Superior temporal gyrus (tissue), 1 donor: ENCODE results near the gene AMPD3.

Experiments used
- DNase-seq: peaks from one replicate; pipeline ENCODE4 v3.0.0-alpha.2; 2016; ENCODE audit errors: extremely low spot score

Gene AMPD3

DNA sequence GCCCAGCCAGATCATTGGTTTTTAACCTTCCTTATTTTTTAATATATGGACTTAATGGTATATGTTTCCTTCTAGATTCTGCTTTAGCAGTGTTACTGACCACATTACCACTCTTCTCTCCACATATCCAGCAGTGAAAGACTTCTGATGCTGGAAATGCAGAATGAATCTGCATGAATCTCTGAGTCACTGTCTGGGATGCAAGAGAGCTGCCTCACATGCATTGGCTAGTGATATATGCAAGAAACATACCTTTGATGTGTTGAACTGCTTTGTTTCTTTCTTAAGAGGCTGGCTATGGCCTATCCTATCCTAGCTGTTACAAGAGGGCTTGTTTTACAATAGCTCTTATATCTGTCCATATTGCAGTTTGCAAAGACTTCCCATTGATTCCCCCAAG, 16.6 kb upstream of the AMPD3 start:
- no peak for DNase-seq

GRCh38 chr11:10439351-10439750, 15.7 kb upstream of the AMPD3 start:
- DNase-seq = no peak

GRCh38 chr11:10439924-10440323, 15.1 kb upstream of the AMPD3 start:
- DNase-seq = no peak

DNA sequence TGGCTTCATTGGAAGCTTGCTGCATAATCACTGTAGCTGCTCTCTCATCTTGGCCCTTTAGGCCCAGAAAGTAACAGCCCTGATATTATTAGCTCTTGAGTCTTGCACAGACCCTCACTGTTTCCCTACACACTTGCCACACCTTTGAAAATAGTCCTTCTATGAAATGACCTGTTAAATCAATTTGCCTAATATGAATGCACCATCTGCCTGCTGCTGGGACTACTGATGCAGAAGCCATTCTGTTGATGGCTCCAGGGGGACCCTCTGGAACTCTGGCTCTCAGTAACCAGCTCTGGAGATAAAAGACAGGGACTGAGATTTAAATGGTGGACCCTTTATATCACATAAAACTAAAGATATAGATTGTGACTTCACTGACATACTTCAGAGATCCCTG, 14.7 kb upstream of the AMPD3 start:
- DNase-seq = no peak

GRCh38 chr11:10441091-10441490, 14.0 kb upstream of the AMPD3 start:
- DNase-seq = no peak

GRCh38 chr11:10441652-10442503, 13.2 kb upstream of the AMPD3 start:
- DNase-seq = no peak

DNA sequence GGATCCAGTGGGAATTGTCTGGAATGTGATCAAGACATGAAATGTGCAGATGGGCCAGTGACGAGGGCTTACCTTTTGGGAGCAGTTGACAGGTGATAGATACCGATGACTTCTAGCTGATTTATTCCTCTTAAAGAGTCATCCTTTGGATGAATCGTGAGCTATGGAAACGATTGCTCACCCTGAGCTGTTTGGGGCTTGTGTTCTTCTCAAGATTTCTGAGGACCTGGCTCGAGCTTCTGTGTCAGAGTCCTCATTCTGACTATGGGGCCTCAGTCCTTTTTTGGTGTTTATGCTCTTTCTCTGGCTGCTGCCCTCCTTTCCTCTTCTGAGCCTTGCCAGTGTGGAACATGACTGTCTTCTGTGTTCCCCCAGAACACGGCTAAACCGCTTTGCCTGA, 11.9 kb upstream of the AMPD3 start:
- no peak for DNase-seq

GRCh38 chr11:10443721-10444235, 11.3 kb upstream of the AMPD3 start:
- DNase-seq = no peak

DNA sequence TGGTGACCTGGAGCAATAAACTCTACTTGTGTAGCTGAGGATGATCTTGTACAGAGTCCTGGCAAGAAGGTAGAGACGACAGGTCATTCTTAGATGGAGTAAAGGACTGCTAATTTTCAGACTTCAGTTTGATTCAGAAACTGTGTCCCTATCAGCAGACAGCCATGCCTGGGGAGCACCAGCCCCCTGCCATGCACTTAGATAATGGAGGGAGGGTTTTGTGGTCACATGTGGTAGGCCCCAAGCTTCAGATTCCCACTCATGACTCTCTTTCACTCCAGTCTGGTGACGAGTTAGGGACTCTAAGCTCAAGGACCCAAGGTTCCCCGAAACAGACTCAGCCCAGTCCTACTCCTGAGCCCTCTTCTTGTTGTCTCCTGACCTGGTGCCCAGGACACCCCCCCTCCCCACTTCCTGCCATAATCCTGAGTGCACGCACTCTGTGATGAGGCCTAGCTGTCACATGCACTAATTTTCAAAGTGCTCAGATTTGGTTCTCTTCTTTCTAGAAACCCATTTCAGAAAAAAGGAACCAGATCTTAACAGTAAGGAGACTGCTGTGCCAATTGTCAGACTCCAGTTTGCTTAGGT, 10.2 kb upstream of the AMPD3 start:
- no peak for DNase-seq

GRCh38 chr11:10447445-10447844, 7.6 kb upstream of the AMPD3 start:
- DNase-seq = no peak

DNA sequence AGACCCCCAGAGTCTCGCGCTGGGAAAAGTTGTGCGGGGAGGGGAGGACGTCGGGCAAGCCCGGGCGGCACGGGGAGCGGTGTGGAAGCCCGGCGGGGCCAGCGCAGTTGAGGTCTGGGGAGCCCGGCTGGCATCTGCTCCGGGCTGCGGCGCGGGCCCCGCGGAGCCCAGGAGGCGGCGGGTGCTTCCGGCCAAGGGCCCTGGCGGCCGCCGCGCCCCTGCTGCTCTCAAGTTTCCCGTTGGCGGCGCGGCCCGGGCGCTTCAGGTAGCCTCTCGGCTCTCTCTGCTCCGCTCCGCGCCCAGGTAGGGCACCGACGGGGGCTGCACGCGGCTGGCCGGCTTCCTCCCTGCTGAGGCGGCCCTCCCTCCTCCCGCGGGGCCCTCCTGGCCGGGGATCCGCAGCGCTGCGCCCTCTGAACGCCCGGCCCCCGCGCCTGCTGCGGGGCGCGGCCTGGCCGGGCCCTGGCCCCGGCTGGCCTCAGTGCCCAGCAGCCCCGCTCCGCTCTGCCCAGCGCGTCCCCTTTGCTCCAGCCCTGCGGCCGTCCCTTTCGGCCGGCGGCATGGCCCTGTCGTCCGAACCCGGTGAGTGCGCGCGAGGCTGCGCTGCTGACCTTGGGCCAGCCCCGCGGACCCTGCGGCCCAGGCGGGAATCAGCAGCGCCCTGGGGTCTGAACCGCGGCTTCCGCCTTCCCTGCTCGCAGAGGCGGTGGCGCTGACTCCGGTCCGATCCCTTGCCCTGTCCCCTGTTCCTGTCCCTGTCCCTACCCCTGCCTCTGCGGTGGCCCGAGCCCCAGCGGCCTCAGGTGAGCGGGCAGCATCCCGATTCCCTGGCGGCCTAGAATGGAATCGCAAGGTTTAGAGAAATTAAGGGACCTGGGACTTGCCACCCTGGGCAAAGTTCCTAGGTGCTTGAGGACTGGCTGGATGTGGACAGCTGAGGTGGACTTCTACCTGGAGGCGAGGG, 4.3 kb upstream of the AMPD3 start:
- no peak for DNase-seq

- peak; percentile 77 for DNase-seq
Measured at GRCh38 chr11:10451426-10452116, 3.5 kb upstream of the AMPD3 start.

- peak; percentile 87 for DNase-seq
Measured at GRCh38 chr11:10452211-10452767, 2.8 kb upstream of the AMPD3 start.

DNA sequence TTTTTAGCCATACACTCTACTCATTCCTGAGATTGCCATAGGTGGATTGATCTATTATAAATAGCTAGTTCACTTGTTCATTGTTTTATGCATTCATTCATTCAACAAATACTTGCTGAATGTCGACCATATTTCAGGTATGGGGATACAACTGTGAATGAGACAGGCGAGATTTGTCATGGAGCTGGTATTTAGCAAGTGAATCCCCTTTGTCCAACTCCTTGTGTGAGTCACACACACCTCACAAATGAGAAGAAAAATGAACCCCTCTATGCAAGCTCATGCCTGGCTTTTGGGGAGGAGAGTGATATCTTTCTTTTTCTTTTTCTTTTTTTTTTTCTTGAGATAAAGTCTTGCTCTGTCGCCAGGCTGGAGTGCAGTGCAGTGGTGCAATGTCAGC, 1.8 kb upstream of the AMPD3 start:
- no peak for DNase-seq

GRCh38 chr11:10455637-10456487, 798 bp downstream of the AMPD3 start:
- peak; percentile 70 for DNase-seq

- DNase-seq = peak; percentile 58
Measured at GRCh38 chr11:10456519-10456918, 1.5 kb downstream of the AMPD3 start.

DNA sequence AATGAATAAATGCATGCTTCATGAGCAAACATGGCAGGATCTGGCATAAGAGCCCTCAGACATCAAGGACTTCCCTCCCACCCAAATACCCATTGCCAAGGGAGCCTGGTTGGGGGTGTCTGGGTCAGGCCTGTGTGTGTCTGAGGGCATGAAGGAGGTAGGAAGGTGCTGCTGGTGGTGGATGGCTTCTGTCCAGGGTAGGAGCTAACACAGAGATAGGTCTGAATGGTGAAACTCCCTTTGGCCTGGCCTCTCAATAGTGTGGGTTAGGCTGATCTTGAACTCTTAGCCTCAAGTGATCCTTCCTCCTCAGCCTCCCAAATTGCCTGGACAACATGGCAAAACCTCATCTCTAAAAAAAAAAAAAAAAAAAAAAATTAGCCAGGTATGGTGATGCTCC, 2.8 kb downstream of the AMPD3 start:
- DNase-seq = no peak

GRCh38 chr11:10459029-10459970, 4.2 kb downstream of the AMPD3 start:
- no peak for DNase-seq
